ENCODE results near the gene GNS. TPM values are rescaled to one million over a fixed set of nuclear protein-coding genes. Genes with fewer than 3 reads are reported as not detected.

GNS gene
- total RNA-seq, 2 donors from 2014 or later: 102 to 110 TPM

DNA sequence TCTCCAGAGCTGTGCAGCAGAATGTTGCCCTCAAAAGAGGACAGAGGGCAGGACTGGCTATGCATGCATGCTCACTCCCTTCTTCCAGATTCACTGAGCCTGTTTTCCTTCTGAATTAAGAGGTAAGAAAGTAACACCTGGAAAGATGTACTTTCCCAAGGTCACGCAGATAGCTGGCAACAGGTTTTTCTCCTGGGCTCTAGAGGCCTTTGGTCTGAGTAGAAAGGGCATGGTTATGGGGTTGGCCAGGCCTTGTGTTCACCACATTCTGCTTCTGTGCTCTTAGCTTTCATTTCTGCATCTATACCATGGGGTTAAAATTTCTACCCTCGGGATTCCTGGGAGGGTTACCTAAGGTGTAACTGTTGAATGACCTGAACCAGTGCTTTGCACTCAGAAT lies 91.4 kb downstream of the GNS start:
- intact Hi-C loops (cut with DNase I): no loop called here
- DNase-seq (no peak), ATAC-seq (no peak)

DNA sequence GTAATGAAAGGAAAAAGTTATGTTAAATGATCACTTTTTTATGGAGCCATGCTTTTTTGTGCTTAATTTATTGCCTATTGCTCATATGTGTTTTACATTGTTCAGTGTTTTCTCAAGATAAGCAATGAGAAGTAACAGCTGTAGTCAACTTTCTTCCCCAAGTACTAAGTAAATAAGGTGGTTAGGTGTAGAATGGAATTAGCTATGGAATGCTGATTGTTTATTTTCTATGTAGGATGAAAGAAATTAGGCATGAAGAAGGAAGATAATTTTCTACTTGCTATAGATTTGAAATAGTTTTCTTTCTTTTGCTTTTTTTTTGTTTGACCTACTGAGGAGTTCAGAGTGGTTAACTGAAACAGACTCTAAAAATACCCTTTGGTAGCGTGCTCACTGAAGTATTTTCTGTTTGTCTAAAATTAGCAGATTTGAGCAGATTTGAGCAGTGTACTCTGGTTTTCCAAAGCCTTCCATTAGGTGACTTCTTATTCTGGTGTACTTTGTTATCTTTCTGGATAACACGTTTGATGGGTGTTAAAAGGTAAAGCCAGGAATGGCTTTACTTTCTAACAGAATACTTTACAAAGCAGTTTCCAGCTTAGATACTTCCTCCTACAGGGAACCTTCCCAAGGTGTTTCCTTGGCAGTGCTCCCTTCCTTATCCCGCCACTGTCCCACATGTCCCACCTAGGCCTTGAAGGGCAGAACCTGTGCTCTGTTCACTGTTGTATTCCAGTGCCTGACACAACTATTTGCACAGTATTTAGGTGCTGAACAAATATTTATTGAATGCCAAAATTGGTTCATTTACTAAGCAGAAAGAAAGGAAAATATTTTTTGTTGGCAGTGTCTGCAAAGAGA lies 92.9 kb downstream of the GNS start:
- ATAC-seq (no peak), DNase-seq (no peak)
- intact Hi-C loops (cut with DNase I): no loop called here

DNA sequence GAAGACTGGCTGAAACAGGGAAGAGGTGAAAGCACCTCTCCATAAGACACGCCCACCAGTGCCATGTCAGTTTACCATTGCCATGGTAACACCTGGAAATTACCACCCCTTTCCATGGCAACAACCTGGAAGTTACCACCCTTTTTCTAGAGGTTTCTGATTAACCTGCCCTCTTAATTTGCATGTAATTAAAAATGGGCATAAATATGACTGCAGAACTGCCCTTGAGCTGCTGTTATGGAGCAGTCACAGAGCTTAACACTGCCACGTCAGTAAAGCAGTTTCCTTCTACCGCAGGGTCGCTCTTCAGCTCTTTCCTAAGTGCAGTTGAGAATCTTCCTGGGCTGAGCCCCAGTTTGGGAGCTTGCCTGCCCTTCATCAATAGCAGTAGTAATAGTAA lies 93.7 kb downstream of the GNS start:
- ATAC-seq: no peak
- no peak for DNase-seq
- intact Hi-C loops (cut with DNase I): no loop called here

Other genes with a start within 250 kb of the GNS start
- gene RASSF3, start 148.9 kb downstream of the GNS start, total RNA-seq: 100 to 1,000 TPM; 116 to 118 TPM
- 1 to 10 TPM; 1.3 to 3.0 TPM for gene TBC1D30, start 65.2 kb upstream of the GNS start, total RNA-seq